Activated T-cell treated with anti-CD3 and anti-CD28 coated beads for 1 hour (primary cell): ENCODE measurements around the gene SPAG6.
"Not testable (repeated sequence)": the region's sequence is repeated elsewhere in the genome, so short reads cannot be mapped to it uniquely, and the experiment has no call there.

ENCODE experiments used
- DNase-seq: peaks from one replicate; pipeline ENCODE4 v3.0.0-alpha.2; 2020; ENCODE audit warnings: low read depth

The SPAG6 gene

DNA sequence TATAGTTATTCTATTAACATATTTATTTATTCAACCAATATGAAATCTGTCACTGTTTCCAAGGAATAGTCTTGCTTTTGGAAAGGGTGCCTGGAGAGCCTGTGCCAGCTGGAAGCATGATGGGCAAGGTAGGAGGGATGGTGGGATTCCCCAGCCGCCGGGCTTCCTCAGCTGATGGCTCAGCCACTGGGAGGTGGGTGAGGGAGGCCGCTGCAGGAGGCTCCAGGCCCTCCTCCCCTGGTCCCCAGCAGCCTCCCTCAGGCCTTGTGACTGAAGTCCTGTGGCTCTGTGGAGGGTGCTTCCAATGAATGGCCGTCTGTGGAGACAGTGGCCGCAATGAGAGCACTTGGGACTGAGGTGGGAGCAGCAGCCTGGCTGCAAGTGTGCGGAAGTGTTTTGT is 27.0 kb downstream of the SPAG6 start:
- no peak for DNase-seq

DNA sequence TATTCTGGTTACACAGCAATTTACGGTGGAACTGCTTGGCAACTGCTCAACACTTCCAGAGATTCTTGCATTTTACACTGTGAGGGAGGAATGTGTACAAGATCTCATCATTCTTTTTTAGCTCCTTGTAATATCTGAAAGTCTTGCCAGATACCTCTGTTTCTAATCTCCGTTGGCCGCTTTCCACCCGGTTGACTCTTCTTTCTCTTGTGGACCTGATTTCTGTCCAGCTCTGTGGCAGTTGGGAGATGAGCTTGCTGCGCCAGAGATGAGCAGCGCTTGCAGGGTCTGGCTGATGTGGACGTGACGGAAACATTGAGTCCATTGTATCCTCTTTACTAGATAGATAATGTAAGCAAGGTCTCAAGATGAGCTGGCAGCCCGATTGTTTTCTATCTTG is 27.6 kb downstream of the SPAG6 start:
- no peak for DNase-seq

DNA sequence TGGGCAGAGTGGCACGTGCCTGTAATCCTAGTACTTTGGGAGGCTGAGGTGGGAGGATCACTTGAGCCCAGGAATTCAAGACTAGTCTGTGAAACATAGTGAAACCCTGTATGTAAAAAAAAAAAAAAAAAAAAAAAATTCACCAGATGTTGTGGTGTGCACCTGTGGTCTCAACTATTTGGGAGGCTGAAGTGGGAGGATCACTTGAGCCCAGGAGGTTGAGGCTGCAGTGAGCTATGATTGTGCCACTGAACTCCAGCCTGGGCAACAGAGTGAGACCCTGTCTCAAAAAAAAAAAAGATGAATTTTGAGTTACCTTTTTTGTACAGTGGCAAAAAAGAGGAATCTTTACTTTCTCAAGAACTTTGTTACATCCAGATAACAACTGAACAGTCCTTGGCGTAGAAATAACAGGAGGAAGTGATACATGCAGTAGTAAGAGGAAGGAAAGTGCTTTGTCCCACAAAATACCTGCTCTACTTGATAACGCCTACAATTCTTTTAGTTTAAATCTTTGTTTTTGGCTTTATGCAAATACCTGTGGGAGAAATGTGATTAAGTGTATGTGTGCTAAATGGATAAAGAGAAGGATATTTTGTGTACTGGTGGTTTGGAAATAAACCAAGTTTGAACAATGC is 29.3 kb downstream of the SPAG6 start:
- DNase-seq = no peak

DNA sequence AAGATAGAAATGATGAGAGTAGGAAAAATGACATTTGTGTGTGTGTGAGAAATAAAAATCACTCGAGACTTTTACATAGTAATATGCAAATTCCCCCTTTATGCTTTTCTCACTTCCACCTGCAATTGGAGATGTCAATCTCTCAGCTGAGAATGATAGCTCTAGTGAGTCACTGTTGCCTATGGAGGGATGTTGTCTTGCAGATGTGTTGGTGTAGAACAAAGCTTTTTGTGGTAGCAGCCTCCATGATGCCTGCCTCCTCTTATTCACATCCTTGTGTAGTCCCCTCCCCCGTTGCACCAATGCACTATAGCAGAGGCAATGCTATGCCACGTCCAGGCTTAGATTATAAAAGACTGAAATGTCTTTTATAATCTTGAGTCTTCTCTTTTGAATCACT is 33.8 kb downstream of the SPAG6 start:
- no peak for DNase-seq

DNA sequence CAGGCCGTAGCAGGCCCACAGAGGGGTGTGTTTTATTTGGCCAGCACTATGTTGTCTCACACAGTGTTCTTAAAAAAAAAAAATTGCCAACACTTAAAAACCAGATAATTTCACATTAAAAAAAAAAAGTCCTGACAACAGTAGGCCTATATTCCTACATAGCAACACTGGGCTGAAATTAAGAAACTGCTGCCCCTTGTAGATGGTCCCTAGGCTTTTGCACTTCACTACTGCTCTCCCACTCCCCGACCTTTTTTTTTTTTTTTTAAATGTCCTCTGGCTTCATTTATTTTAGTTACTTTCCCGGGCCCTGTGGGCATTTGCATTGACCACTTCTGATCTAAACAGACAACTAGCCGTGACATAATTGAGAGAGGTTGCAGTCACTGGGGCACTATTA is 36.0 kb downstream of the SPAG6 start:
- DNase-seq = no peak

DNA sequence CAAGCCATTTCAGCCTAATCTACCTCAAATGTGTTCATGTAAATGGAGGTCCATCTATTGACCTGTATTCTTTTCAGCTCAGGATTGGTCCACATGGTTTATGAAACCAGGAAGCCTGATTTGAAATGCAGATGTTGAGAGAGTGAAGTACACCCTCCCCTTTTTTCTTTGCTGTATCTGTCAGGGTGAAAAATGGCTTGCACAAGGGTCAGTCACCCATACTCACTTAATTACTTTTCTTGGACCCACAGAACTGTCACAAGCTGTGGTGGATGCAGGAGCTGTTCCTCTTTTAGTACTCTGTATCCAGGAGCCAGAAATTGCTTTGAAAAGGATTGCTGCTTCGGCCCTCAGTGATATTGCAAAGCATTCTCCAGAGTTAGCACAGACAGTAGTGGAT is 41.2 kb downstream of the SPAG6 start:
- no peak for DNase-seq

DNA sequence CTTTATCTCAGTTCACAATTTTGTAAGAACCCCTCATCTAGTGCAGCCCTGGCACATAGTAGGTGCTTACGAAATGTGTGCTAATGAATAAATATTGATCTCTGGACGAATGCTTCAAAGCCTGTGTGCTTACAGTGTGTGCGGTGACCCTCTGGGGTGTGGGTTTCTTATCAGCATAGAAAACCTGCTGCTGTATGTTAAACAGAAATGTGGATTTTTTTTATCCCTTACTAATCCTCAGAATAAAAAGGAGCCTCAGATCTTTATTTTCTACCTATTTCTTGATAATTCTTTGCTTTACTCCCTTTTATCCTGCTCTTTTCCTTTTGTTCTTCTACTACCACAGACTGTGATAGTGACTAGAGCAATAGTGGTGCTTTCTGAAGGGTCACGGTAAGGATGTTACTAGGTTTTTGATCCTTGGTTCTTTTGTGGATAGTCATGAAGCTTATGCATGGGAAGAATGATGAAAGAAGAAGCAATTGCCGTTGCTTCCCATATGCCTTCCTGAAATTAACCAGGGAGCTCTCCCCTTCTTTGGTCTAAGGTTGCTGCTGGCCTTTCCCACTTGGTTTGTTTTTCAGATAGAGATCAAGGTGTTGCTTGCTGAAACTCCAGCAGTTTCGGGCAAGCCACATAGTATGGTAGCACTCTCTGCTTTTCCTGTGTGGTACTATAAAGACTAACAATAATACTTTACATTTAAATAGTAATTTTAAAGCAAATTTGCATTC is 44.7 kb downstream of the SPAG6 start:
- DNase-seq = no peak

DNA sequence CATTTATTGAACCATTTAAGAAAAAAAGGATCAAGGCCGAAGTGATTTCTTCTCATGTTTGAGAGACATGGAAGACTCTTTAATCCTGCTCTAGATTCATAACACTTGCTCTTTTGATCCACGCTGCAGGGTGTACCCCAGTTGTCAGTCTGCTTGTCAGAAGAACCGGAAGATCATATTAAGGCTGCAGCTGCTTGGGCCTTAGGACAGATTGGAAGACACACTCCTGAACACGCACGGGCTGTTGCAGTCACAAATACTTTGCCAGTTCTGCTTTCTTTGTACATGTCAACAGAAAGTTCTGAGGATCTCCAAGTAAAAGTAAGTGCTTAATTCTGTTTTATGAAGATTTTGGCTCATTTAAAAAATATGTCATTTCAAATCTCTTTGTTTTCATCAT is 46.3 kb downstream of the SPAG6 start:
- no peak for DNase-seq

DNA sequence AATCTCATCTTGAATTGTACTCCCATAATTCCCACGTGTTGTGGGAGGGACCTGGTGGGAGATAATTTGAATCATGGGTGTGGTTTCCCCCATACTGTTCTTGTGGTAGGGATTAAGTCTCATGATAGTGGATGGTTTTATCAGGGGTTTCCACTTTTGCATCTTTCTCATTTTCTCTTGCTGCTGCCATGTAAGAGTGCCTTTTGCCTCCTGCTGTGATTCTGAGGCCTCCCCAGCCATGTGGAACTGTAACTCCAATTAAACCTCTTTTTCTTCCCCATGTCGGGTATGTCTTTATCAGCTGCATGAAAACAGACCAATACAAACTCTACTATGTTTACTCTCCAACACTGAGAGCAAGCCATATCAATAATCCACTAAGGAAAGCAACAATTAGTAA is 50.9 kb downstream of the SPAG6 start:
- DNase-seq = not testable (repeated sequence)

DNA sequence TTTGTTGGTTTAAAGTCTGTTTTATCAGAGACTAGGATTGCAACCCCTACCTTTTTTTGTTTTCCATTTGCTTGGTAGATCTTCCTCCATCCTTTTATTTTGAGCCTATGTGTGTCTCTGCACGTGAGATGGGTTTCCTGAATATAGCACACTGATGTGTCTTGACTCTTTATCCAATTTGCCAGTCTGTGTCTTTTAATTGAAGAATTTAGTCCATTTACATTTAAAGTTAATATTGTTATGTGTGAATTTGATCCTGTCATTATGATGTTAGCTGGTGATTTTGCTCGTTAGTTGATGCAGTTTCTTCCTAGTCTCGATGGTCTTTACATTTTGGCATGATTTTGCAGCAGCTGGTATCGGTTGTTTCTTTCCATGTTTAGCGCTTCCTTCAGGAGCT is 61.6 kb downstream of the SPAG6 start:
- not testable (repeated sequence) for DNase-seq

DNA sequence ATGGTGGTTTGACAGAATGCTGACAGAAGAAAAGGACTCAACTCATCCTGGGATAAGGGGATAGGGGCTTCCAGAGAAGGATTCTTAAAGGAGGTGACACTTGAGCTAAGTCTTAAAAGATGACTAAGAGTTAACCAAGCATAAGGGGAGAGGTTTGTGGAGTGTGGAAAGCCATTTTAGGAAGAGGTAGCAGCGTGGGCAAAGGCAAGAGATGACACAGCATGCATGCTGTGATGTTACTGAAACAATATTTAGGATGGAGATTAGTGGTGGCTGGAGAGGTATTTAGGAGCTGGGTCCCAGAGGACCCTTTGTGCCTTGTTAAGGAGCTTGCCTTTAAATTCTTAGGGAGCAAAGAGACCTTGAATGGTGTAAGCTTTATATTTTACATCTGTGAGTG is 65.1 kb downstream of the SPAG6 start:
- DNase-seq = no peak

DNA sequence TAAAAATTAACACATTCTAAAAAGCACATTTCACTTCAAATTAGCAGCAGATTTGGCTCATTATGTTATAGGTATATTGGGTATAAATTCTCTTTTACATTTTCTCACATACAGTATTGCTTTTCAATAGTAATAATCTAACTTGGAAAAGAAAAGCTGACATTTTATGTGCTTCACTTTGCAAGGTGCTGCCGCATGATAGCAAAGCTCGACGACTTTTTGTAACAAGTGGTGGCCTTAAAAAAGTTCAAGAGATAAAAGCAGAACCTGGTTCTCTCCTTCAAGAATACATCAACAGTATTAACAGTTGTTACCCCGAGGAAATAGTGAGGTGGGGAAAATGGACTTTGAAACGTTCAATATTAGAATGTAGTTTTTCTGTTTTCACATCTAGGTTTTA is 65.5 kb downstream of the SPAG6 start:
- no peak for DNase-seq

DNA sequence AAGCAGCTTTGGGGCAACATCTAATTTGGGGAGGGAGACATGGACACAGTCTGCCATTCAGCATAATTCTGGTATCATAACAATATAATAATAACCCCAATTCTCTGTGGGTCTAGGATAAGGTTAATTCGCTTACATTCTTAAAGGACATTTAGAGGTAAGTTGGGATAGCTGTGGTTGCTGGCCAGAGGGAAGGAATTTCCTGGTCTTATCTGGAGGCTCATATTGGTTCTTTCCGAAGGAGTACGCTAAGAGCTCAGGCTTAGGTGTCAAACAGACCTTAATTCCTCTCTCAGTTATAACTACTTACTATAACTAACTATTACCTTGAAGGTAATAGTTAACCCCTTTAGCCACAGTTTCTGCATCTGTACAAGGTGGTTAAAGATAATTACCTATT is 68.8 kb downstream of the SPAG6 start:
- DNase-seq = no peak

DNA sequence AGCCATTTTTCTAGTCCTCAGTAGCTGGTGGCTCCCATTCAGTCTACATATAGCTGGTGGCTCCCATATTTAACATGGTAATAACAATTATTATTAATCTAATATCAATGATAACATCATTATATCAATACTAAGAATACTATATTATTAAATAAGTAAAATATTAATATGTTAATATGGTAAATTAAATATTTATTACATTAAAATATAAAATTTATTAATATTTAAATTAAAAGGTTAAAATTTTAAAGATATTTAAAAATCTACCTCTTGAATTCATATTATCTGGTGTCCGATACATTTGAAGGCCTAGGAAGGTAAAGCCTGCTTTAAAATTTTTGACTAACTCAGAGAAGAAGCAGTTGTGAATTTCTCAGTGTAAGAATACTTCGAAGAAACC is 69.8 kb downstream of the SPAG6 start:
- no peak for DNase-seq

DNA sequence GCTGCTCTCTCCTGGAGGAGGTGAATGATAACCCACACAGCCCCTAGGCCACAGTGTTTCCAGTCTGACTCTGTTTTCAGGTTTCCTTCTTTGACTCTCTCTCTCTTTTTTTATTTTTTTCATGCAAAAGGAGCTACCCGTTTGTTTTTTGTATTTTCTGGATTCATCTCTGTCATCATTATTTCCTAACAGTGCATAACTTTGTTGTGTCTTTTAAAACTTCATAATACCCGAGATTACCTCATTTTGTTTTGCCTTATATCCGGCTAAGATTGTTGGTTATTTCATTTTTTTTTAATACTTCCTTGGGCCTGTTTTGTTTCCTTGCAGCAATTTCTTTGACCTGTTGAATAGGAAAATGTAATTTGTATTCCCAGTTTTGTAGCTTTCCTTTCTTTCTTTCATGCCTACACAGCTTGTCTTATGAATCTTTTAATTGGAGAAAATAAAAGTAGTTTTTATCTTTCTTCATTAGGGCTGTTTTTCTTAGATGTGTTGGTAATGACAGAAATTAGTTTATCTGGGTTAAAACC is 72.5 kb downstream of the SPAG6 start:
- DNase-seq = no peak

DNA sequence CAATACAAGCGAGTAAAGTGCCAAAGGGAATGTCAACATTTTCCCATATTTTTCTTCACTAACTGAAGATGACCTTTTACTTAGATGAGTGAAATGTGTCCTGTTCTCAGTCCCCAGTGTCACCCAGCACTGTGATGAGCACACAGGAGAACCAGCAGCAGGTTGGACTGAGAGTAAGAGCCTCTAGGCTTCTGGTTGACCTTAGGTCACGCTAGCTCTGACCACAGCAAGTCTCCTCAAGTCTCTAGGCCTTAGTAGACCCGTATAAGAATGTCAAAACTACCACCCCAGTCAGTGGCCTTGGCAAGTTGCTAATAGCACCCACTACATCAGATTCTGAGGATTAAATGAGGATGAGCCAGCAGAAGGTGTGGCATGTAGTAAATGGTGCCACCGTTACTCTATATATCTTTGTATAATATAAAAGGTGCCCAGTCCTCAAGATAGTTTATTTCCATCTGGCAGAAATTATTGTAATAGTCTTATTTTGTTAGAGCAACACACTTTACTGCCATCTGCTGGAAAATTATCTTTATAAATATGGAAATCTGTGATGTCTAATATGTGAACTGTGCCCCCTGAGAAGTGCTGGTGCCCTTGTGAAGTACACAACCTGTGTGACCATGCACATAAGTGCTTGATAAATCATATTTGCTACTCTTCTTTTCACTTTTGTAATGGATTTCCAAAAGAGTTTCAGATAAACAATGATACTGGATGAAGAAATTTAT is 75.7 kb downstream of the SPAG6 start:
- DNase-seq = no peak

DNA sequence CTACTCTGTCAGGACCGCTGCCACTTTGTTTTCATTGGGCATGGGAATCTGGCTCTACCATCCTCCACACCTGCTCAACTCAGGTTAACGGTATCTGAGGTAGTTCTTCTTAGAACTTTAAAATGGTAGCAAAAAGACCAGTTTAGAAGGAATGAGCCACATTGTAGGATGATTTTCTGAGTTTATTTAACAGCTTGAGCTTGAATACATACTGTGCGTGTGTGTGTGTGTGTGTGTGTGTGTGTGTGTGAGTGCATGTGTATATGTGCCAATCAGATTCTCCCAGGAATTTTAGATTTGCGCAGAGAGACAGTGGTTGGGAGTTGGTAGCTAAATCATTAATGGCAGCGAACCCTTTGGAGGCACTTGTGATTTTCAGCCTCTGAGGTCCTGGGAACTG is 81.4 kb downstream of the SPAG6 start:
- no peak for DNase-seq

DNA sequence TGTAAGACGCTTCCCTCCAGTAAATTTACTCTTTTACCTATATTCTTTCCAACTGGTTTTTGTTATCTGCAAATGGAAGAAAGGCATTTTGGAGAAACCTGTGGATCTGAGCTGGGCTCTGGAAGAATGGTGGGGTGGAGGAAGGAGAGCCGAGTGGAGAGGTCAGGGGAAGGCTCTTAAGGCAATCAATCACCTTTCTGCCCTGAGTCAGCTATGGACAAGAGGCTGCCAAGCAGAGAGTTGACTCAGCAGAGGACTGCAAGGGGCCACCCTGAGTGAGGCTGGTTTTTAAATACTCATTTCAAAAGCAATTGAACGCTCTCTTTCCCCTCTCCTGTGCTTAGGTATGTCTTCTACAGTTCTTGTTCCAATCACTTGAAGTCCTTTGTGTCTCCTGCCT is 81.8 kb downstream of the SPAG6 start:
- no peak for DNase-seq

DNA sequence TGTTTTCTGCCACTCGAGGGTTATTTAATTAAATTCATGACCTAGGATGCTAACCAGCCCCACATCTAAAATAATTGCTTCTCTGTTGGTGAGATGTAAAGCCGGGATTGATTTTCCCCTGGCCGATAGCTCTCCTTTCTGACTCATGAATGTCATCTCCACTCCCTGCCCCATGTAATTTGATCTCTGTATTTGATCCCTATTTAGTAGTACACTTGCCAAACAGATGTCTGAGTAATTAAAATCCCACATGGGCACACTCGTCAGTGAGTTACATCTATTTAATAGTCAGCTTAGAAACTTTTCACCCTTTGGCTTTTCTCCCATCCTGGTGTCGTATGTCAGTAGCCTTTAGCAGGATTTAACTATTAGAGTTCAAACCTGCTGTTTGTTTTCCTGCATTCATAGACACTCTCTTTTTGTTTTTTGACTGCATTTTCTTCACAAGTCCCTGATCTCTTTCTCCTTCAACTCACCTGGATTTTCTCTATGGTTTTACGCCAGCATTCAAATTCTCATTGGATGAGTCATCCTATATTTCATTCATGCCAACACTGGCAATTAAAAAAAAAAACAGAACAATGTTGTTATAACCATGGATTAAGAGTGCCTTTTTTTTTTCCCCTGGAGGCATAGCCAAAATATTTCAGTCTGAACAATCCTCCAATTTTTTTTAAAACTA is 82.7 kb downstream of the SPAG6 start:
- DNase-seq = no peak

DNA sequence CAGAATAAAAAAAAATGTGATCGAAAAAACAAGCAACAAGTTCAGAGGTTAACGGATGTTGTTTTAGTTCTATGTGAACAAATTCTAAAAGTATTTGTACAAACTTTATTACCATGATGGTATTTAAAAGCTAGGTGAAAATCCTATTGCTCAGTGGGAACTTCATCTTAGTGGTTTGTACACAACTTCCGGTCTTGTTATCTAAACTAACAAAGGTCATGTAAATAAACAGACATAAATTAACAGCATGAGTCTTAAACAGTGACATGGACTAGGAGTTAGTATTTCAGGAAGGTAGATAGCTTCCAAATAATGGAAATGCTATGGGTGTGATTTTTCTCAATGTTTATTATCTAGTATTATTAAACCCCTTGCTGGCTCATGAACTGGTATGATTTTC is 83.8 kb downstream of the SPAG6 start:
- no peak for DNase-seq

DNA sequence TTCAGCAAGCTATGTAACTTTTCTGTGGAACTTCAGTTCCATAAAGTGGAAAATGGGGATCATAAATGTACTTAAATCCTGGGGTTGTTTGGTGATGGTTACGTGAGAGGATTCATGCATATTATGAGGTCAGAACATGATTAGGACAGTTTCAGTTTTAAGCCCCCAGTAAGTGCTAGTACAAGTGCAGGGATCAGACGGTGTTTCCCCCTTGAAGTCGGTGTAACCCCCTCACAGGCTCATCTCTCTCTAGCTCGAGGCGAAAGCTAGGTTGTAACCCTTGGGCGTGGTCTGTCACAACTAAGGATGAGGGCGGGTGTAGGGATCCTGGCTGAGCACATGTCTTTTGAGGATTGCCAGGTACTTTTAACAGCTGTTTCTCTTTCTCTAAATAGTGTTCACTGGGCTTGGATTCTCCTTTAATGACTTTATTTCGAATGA is 84.7 kb downstream of the SPAG6 start:
- no peak for DNase-seq

DNA sequence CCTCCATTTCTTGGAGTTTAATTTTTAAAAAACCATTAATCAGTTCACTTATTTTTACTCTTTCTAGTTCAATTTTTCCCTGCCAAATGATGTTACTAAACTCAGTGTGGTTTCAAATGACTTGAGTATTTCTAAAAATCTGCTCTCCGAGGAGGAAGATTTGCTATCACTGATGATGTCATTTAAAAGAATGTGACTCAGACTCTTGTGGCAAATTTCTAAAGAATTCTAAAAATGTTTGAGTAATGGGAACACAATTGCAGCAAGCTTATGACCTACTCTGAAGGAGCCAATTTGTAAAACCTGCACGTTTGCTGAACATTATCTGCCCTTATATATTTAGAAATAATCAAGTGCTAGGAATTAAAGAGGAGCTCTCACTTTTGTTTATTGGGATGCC is 88.6 kb downstream of the SPAG6 start:
- DNase-seq = no peak

DNA sequence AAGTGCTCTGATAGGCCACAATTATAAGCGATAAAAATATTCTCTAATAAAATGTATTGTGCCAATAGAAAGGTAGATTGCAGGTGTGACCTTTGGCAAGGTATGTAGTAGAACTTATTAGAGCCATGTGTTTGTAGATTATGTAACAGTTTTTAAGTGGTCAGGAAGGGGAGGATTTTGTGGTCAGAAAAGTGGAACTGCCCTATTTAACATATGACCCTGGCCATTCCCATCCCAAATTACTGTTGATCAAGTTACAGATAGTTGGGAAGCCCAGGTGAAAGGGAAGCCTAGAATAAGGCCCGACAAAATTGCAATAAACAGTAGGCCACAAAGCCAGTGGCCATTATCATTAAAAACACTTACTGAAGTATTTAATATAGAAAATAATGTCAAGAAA is 89.2 kb downstream of the SPAG6 start:
- no peak for DNase-seq
